Measurements from ENCODE around the gene GPR27. TPM values are rescaled to one million over a fixed set of nuclear protein-coding genes. Genes with fewer than 3 reads are reported as not detected.

The GPR27 gene
- total RNA-seq, 1 experiment from 2014 or later = 0.07 TPM

DNA sequence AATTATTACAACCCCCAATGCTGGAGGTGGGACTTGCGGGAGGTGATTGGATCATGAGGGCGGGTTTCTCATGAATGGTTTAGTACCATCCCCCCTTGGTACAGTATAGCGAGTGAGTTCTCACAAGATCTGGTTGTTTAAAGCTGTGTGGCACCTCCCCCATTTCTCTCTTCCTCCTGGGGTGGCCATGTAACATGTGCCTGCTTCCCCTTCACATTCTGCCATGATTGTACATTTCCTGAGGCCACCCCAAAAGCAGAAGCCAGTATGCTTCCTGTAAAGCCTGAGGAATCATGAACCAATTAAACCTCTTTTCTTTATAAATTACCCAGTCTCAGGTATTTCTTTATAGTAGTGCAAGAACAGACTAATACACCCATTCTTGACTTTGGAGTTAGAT is 51.5 kb downstream of the GPR27 start:
- H2AFZ ChIP-seq (ENCODE audit: low read length) = no peak overlapping the region
- no peaks in the 10 kb centered on the region for H3K79me2 ChIP-seq (ENCODE audit: low read length)
- DNase-seq = no peak
- H3K4me3 ChIP-seq (ENCODE audit: low read length) = no peak overlapping the region
- no peak for ATAC-seq
- no peaks in the 10 kb centered on the region for H3K36me3 ChIP-seq (ENCODE audit: low read depth, low read length)
- peaks cover 63% of the 10 kb centered on the region for H3K27me3 ChIP-seq (ENCODE audit: low read length)
- H3K4me2 ChIP-seq (ENCODE audit: low read length) = no peak overlapping the region
- intact Hi-C loops (cut with micrococcal nuclease) = no loop called here
- H3K9ac ChIP-seq (ENCODE audit: low read length) = no peak overlapping the region
- no TSS peak for BruUV-seq (replicated peaks)
- TF ChIP-seq, protein P1, sequence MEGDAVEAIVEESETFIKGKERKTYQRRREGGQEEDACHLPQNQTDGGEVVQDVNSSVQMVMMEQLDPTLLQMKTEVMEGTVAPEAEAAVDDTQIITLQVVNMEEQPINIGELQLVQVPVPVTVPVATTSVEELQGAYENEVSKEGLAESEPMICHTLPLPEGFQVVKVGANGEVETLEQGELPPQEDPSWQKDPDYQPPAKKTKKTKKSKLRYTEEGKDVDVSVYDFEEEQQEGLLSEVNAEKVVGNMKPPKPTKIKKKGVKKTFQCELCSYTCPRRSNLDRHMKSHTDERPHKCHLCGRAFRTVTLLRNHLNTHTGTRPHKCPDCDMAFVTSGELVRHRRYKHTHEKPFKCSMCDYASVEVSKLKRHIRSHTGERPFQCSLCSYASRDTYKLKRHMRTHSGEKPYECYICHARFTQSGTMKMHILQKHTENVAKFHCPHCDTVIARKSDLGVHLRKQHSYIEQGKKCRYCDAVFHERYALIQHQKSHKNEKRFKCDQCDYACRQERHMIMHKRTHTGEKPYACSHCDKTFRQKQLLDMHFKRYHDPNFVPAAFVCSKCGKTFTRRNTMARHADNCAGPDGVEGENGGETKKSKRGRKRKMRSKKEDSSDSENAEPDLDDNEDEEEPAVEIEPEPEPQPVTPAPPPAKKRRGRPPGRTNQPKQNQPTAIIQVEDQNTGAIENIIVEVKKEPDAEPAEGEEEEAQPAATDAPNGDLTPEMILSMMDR (conservative IDR thresholded peaks at IDR 0.05; ENCODE audit: low read depth, low read length) = no peak
- no peaks in the 10 kb centered on the region for H3F3A ChIP-seq (ENCODE audit: low read length, unreplicated experiment)
- no peaks in the 10 kb centered on the region for H3K4me1 ChIP-seq (ENCODE audit: insufficient read depth, low read length)
- ChIA-PET POLR2A (ENCODE audit: unreplicated experiment) (no interaction called here), CTCF (no interaction called here)
- no peak overlapping the region for H3K27ac ChIP-seq (ENCODE audit: low read length)
- no peaks in the 10 kb centered on the region for H3K9me3 ChIP-seq (ENCODE audit: low read length)
- H3K9me2 ChIP-seq (replicated peaks; ENCODE audit: low read length) = no peaks in the 10 kb centered on the region
- no peaks in the 10 kb centered on the region for H4K20me1 ChIP-seq (ENCODE audit: low read length)

DNA sequence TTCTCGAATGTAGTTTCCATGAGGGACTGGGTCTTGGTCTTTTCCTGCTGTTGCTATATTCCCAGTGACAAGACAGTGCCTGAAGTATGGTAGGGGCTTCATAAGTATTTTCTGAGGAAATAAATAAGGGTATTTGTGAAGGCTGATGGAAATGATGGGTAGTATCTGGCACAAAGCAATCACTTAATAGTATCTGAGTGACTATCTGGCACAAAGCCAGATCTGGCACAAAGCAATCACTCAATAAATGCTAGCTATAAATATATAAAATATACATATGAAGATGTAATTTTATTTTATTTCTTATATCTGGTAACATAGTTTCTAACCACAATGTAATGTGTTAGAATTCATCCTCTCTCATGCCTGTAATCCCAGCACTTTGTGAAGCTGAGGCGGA is 52.0 kb downstream of the GPR27 start:
- H3K27ac ChIP-seq (ENCODE audit: low read length) = no peak overlapping the region
- H3K9me3 ChIP-seq (ENCODE audit: low read length) = no peaks in the 10 kb centered on the region
- H4K20me1 ChIP-seq (ENCODE audit: low read length) = no peaks in the 10 kb centered on the region
- BruUV-seq (replicated peaks) = no TSS peak
- H3K4me3 ChIP-seq (ENCODE audit: low read length) = no peak overlapping the region
- H3K27me3 ChIP-seq (ENCODE audit: low read length) = peaks cover 64% of the 10 kb centered on the region
- ChIA-PET CTCF (no interaction called here), POLR2A (ENCODE audit: unreplicated experiment) (no interaction called here)
- no peaks in the 10 kb centered on the region for H3K36me3 ChIP-seq (ENCODE audit: low read depth, low read length)
- H3K9ac ChIP-seq (ENCODE audit: low read length) = no peak overlapping the region
- TF ChIP-seq, protein P1 (conservative IDR thresholded peaks at IDR 0.05; ENCODE audit: low read depth, low read length) = no peak
- no peak for TF ChIP-seq EZH2 (IDR thresholded peaks at IDR 0.05; ENCODE audit: low read length, unreplicated experiment)
- no peak for TF ChIP-seq EZH2phosphoT487 (IDR thresholded peaks at IDR 0.05; ENCODE audit: borderline replicate concordance, low read length)
- H3F3A ChIP-seq (ENCODE audit: low read length, unreplicated experiment) = no peaks in the 10 kb centered on the region
- H2AFZ ChIP-seq (ENCODE audit: low read length) = no peak overlapping the region
- no peak overlapping the region for H3K4me2 ChIP-seq (ENCODE audit: low read length)
- no peak for ATAC-seq
- H3K9me2 ChIP-seq (replicated peaks; ENCODE audit: low read length) = no peaks in the 10 kb centered on the region
- no peaks in the 10 kb centered on the region for H3K4me1 ChIP-seq (ENCODE audit: insufficient read depth, low read length)
- no peak for DNase-seq
- intact Hi-C loops (cut with micrococcal nuclease) = no loop called here
- no peaks in the 10 kb centered on the region for H3K79me2 ChIP-seq (ENCODE audit: low read length)

Other genes starting within 250 kb of the GPR27 start
- 35.3 and 36.0 TPM in 2 replicates for gene FOXP1, start 170.1 kb upstream of the GPR27 start, total RNA-seq (2014; rRNA removed)
- 2.2 and 2.5 TPM in 2 replicates for gene EIF4E3, start 28.5 kb upstream of the GPR27 start, total RNA-seq (2014; rRNA removed)
- not detected in 2 replicates for gene PROK2, start 31.3 kb downstream of the GPR27 start, total RNA-seq (2014; rRNA removed)

All from PC-3 (cell line).